LNCAP (cell line): ENCODE measurements around the gene AHRR.

Source experiments
- TF ChIP-seq, protein P1 (sequence below): fragments of 450-650 bp; IDR thresholded peaks from 2 replicates; pipeline ENCODE4 v1.5.1; 2017; ENCODE audit warnings: mild to moderate bottlenecking

Gene AHRR

DNA sequence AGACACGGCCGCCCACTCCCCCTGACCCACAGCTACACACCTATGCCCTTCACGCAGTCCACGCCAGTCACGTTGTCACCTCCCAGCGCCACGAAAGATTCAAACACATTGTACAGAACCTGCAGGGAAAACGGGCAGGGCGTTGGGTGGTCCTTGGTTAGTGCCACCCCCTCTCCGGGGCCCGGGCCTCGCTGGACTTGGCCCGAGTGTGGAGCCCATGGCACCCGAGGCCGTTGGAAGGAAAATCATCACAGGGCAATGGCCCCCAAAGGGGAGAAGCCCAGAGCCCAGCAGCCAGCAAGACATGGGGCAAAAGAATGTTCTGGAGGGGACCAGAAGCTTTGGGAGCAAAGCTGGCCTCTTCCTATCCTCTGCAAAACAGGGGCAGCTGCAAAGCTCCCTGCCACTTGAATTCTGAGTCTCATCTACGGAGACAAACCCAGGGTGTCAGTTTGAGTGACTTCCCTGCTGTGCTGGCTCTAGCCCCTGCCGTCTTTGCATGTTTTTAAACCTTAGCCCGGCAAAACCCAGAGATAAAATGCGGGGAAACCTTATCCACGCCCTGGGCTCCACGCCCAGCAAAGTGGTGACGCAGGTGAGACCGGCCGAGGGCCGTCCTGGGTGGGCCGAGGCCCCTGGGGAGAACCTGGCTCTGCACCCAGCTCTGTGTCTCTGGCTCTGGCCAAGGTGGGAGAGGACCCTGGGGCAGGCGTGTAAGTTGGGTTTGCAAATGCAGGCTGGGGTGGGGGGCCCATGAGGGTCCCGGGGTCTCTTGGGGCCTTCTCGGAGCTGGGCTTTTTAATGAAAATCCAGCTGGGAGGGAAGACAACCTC, 163.8 kb downstream of the AHRR start:
- TF ChIP-seq, protein P1, sequence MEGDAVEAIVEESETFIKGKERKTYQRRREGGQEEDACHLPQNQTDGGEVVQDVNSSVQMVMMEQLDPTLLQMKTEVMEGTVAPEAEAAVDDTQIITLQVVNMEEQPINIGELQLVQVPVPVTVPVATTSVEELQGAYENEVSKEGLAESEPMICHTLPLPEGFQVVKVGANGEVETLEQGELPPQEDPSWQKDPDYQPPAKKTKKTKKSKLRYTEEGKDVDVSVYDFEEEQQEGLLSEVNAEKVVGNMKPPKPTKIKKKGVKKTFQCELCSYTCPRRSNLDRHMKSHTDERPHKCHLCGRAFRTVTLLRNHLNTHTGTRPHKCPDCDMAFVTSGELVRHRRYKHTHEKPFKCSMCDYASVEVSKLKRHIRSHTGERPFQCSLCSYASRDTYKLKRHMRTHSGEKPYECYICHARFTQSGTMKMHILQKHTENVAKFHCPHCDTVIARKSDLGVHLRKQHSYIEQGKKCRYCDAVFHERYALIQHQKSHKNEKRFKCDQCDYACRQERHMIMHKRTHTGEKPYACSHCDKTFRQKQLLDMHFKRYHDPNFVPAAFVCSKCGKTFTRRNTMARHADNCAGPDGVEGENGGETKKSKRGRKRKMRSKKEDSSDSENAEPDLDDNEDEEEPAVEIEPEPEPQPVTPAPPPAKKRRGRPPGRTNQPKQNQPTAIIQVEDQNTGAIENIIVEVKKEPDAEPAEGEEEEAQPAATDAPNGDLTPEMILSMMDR: no peak

DNA sequence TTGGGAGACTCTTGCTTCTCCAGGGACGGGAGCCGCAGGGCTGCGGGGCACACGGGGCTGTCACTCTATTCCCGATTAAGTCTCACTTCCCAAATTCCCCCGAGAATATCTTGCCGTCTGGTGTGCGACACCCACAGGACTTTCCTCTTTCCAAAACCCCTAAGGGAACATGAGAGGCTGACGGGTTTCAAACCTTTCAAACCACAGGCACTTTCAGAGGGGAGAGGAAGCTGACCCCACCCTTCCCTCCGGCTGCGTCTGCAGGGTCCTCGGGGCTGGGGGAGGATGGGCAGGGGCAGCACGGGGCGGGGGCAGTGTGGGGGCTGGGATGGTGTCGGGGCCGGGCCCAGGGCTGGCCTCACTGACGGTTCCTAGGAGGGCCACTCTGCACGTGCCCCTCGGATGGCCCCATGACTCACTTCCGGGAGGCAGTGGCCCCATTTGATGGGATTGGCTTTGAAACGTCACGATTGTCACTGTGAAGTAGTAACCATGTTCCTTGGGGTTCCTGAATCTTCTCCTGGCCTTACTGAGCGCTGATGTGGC, 164.5 kb downstream of the AHRR start:
- TF ChIP-seq, protein P1: no peak
